NCI-H345 (cell line): ENCODE results near the gene CFAP161.
"Not testable (repeated sequence)": the region's sequence is repeated elsewhere in the genome, so short reads cannot be mapped to it uniquely, and the experiment has no call there.

Experiments
- DNase-seq: peaks from one replicate; lab custom pipeline; 2025; lab: John Stamatoyannopoulos, UW

Gene CFAP161

GRCh38 chr15:81158561-81158960 is 24.5 kb downstream of the CFAP161 start:
- DNase-seq, result not testable (repeated sequence)

GRCh38 chr15:81160312-81161159 is 26.5 kb downstream of the CFAP161 start:
- DNase-seq, result peak; percentile 70

- no peak for DNase-seq
Observed at GRCh38 chr15:81161160-81161673, 27.1 kb downstream of the CFAP161 start.

GRCh38 chr15:81161851-81162250 is 27.8 kb downstream of the CFAP161 start:
- DNase-seq, result no peak

GRCh38 chr15:81163961-81164800 is 30.1 kb downstream of the CFAP161 start:
- DNase-seq, result no peak

- DNase-seq, result no peak
Observed at GRCh38 chr15:81165535-81165934, 31.5 kb downstream of the CFAP161 start.

GRCh38 chr15:81166636-81167305 is 32.7 kb downstream of the CFAP161 start:
- no peak for DNase-seq

- DNase-seq, result no peak
Observed at GRCh38 chr15:81168131-81168526, 34.1 kb downstream of the CFAP161 start.

- no peak for DNase-seq
Observed at GRCh38 chr15:81168644-81169043, 34.6 kb downstream of the CFAP161 start.

- peak; percentile 46 for DNase-seq
Observed at GRCh38 chr15:81170511-81170910, 36.4 kb downstream of the CFAP161 start.

- no peak for DNase-seq
Observed at GRCh38 chr15:81171286-81171685, 37.2 kb downstream of the CFAP161 start.

- DNase-seq, result no peak
Observed at GRCh38 chr15:81174125-81174791, 40.2 kb downstream of the CFAP161 start.

- no peak for DNase-seq
Observed at GRCh38 chr15:81174792-81175327, 40.8 kb downstream of the CFAP161 start.

- no peak for DNase-seq
Observed at GRCh38 chr15:81175496-81175895, 41.4 kb downstream of the CFAP161 start.

- DNase-seq, result no peak
Observed at GRCh38 chr15:81176291-81176893, 42.3 kb downstream of the CFAP161 start.

- no peak for DNase-seq
Observed at GRCh38 chr15:81178365-81178764, 44.3 kb downstream of the CFAP161 start.

- no peak for DNase-seq
Observed at GRCh38 chr15:81181220-81181619, 47.1 kb downstream of the CFAP161 start.

GRCh38 chr15:81182031-81182755 is 48.1 kb downstream of the CFAP161 start:
- DNase-seq, result no peak

- DNase-seq, result no peak
Observed at GRCh38 chr15:81182756-81183438, 48.8 kb downstream of the CFAP161 start.

- no peak for DNase-seq
Observed at GRCh38 chr15:81183439-81183775, 49.3 kb downstream of the CFAP161 start.
